Sigmoid colon (tissue), 7 donors: ENCODE results near the gene RASSF4. TPM values are rescaled to one million over a fixed set of nuclear protein-coding genes. Genes with fewer than 3 reads are reported as not detected.
A peak's percentile ranks its signal among the peaks of the same experiment; 100 is the strongest.

Experiments
- DNase-seq: peaks from one replicate; pipeline ENCODE4 v3.0.0-alpha.2; 2019
- H3K27ac ChIP-seq, 4 donors: fragments of 200-600 bp; sonication (generic); one replicate each; pipeline ENCODE4 v1.5.1; 2016 to 2019; ENCODE audit warnings: mild to moderate bottlenecking in 1 of 4
- H3K27me3 ChIP-seq, 3 donors: fragments of 200-600 bp; sonication (generic); one replicate each; pipeline ENCODE4 v1.5.1; 2019; ENCODE audit warnings: mild to moderate bottlenecking in 1 of 3
- H3K36me3 ChIP-seq, 4 donors: fragments of 200-600 bp; sonication (generic); one replicate each; pipeline ENCODE4 v1.5.1; 2016 to 2019
- H3K4me1 ChIP-seq, 4 donors: fragments of 200-600 bp; sonication (generic); one replicate each; pipeline ENCODE4 v1.5.1; 2017 to 2019
- H3K4me3 ChIP-seq, 4 donors: fragments of 200-600 bp; sonication (generic); one replicate each; pipeline ENCODE4 v1.5.1; 2017 to 2019; ENCODE audit warnings: mild to moderate bottlenecking in 2 of 4, moderate library complexity in 1 of 4
- H3K9me3 ChIP-seq, 4 donors: fragments of 200-600 bp in 3 of 4; sonication (generic) in 3 of 4; one replicate each; pipeline versions ENCODE4 v1.5.1 to v1.6.1; 2013 to 2019
- EP300 ChIP-seq, 4 donors: sonication (generic); formaldehyde crosslinking; IDR thresholded peaks; one replicate each; pipeline ENCODE4 v1.6.1; 2017; ENCODE audit warnings: antibody characterized with exemption in 4 of 4
- POLR2A ChIP-seq, 2 donors: fragments of 450-650 bp; IDR thresholded peaks; one replicate each; pipeline ENCODE4 v1.6.1; 2016; ENCODE audit warnings: antibody characterized with exemption in 2 of 2, mild to moderate bottlenecking in 2 of 2, moderate library complexity in 2 of 2
- POLR2AphosphoS5 ChIP-seq, 4 donors: sonication (generic); formaldehyde crosslinking; IDR thresholded peaks; one replicate each; pipeline ENCODE4 v1.6.1; 2017; ENCODE audit warnings: antibody characterized with exemption in 4 of 4
- WGBS, 2 donors: extraction: QIAGEN DNeasy Blood & Tissue Kit; methylation state at CpG; one replicate each; pipeline ENCODE4 v1.1.7; 2013; 5-methylcytosine and 5-hydroxymethylcytosine counted together
- intact Hi-C: fragments of 100-400 bp; cut with DNase I; formaldehyde crosslinking; loops from one replicate; pipeline ENCODE4 v1.15.1; 2023
- polyA plus RNA-seq, 3 donors: library from polyadenylated mRNA; stranded (reverse); fragments of 200-250 nt; gene quantifications; one replicate each; pipeline ENCODE4 v1.2.3, GENCODE V29; 2013
- total RNA-seq, 4 donors: library from RNA; depleted of rRNA; stranded (reverse); fragments of >200 nt; gene quantifications; one replicate each; pipeline ENCODE4 v1.1.0, GENCODE V29; 2016
- TF ChIP-seq, protein P1 (sequence below), 4 experiments: fragments of 450-650 bp in 3 of 4; fragments of 200-600 bp in 1 of 4; IDR thresholded peaks; one replicate each; pipeline ENCODE4 v1.5.1; 2016 to 2019; ENCODE audit warnings: antibody characterized with exemption in 4 of 4, mild to moderate bottlenecking in 3 of 4, moderate library complexity in 2 of 4
- donor health status: healthy with polysubstance abuse.
- donor health status: Bipolar disorder and iron deficiency.
- donor health status: healthy.

Gene RASSF4
- total and polyA plus RNA-seq, 7 donors, result 7.8 to 61.7 (median 23.2) TPM

DNA sequence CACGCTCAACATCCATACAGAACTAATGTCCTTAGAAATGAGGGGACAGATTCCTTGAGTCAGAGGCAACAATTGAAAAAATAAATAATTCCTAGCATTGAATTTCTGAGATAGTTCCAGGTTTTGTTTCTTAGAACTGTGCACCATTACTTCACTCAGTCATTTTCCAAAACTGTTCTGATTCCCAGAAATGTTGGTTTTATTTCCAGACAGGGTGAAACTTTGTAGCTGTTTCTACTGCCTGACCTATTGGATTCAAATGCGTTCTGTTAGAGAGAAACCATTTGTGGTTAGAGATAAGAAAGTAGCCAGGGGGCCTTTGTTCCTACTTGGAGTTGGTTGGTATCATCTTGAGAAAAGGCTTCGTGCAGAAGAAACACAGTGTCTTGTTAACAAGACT is 27.1 kb downstream of the RASSF4 start:
- intact Hi-C loops, result no loop called here
- Histone ChIP-seq H3K4me1 (peaks cover 0 to 51% (median 14%) of the 10 kb centered on the region in 4 donors), H3K27ac (peak overlapping the region; percentile 33 to 91 (median 51)), H3K4me3 (no peak overlapping the region), H3K27me3 (no peaks in the 10 kb centered on the region), H3K9me3 (no peaks in the 10 kb centered on the region), H3K36me3 (peaks cover 0 to 58% (median 13%) of the 10 kb centered on the region in 4 donors)
- 58 to 87% methylated on average over 3 of the region's 3 CpGs for WGBS, 2 donors
- DNase-seq, result no peak
- TF ChIP-seq POLR2AphosphoS5 (IDR thresholded peaks at IDR 0.05), result peak in 1 of 4 donors; percentile 13
- TF ChIP-seq EP300 (IDR thresholded peaks at IDR 0.05), result no peak

- peak; percentile 46 for DNase-seq
- Histone ChIP-seq H3K36me3 (peaks cover 0 to 72% (median 20%) of the 10 kb centered on the region in 4 donors), H3K27ac (peak overlapping the region in 1 of 4 donors; percentile 5), H3K27me3 (no peaks in the 10 kb centered on the region), H3K4me1 (peaks cover 0 to 42% (median 2%) of the 10 kb centered on the region in 4 donors), H3K4me3 (no peak overlapping the region), H3K9me3 (no peaks in the 10 kb centered on the region)
- TF ChIP-seq POLR2AphosphoS5 (IDR thresholded peaks at IDR 0.05), result no peak
- no peak for TF ChIP-seq POLR2A (IDR thresholded peaks at IDR 0.05)
- TF ChIP-seq EP300 (IDR thresholded peaks at IDR 0.05), result no peak
- TF ChIP-seq, protein P1, sequence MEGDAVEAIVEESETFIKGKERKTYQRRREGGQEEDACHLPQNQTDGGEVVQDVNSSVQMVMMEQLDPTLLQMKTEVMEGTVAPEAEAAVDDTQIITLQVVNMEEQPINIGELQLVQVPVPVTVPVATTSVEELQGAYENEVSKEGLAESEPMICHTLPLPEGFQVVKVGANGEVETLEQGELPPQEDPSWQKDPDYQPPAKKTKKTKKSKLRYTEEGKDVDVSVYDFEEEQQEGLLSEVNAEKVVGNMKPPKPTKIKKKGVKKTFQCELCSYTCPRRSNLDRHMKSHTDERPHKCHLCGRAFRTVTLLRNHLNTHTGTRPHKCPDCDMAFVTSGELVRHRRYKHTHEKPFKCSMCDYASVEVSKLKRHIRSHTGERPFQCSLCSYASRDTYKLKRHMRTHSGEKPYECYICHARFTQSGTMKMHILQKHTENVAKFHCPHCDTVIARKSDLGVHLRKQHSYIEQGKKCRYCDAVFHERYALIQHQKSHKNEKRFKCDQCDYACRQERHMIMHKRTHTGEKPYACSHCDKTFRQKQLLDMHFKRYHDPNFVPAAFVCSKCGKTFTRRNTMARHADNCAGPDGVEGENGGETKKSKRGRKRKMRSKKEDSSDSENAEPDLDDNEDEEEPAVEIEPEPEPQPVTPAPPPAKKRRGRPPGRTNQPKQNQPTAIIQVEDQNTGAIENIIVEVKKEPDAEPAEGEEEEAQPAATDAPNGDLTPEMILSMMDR (IDR thresholded peaks at IDR 0.05), result no peak
- intact Hi-C loops, result no loop called here
- 91% methylated on average over 10 of the region's 10 CpGs for WGBS, 2 donors
These were observed 29.5 kb downstream of the RASSF4 start for GRCh38 chr10:44988957-44989585.

DNA sequence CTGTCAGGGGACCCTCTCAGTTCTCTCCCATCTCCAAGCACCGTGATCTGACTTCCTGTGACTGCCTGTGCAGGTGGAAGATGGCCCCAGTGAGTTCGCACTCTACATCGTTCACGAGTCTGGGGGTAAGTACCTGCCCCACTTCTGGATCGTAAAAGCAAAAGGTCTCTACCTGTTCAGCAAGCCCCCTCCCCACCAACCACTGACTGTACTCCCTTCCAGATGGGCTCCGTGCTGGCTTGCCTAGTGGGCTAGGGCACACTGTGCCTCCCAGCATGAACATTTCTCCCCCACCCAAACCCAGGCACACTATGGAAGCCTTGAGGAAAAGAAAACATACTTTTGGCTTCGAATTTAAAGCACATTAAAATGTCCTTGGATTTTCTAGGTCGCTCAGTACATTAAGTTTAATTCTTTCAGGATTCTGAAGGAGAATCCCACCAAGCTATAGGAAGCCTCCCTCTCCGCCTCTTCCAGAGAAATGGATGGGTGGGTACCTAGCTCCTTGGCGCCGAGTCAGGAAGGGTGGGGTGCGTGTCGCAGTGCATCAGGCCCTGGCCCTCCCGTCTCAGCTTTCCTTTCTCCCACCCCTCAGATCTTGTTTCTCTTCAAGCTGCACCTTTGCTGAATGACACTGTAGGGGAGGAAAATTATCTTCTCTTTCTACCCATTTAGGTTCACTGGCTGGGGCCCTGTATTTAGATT is 30.1 kb downstream of the RASSF4 start:
- Histone ChIP-seq H3K27ac (peak overlapping the region in 3 of 4 donors; percentile 5 to 54 (median 33)), H3K4me3 (no peak overlapping the region), H3K9me3 (no peaks in the 10 kb centered on the region), H3K4me1 (peaks cover 0 to 36% (median 3%) of the 10 kb centered on the region in 4 donors), H3K36me3 (peaks cover 0 to 65% (median 16%) of the 10 kb centered on the region in 4 donors), H3K27me3 (no peaks in the 10 kb centered on the region)
- intact Hi-C loops, result no loop called here
- 87 to 90% methylated on average over 14 of the region's 14 CpGs for WGBS, 2 donors
- DNase-seq, result peak; percentile 55
- TF ChIP-seq POLR2AphosphoS5 (IDR thresholded peaks at IDR 0.05) (no peak), POLR2A (IDR thresholded peaks at IDR 0.05) (no peak), EP300 (IDR thresholded peaks at IDR 0.05) (no peak)
- TF ChIP-seq, protein P1 (IDR thresholded peaks at IDR 0.05), result no peak

GRCh38 chr10:44990302-44990655 is 30.7 kb downstream of the RASSF4 start:
- intact Hi-C loops, result no loop called here
- 46 to 75% methylated on average over 8 of the region's 8 CpGs for WGBS, 2 donors
- TF ChIP-seq, protein P1 (IDR thresholded peaks at IDR 0.05), result no peak
- no peak for TF ChIP-seq POLR2A (IDR thresholded peaks at IDR 0.05)
- TF ChIP-seq EP300 (IDR thresholded peaks at IDR 0.05), result no peak
- TF ChIP-seq POLR2AphosphoS5 (IDR thresholded peaks at IDR 0.05), result no peak
- no peaks in the 10 kb centered on the region for H3K27me3 ChIP-seq
- peak; percentile 67 for DNase-seq
- peaks cover 0 to 36% (median 8%) of the 10 kb centered on the region in 4 donors for H3K4me1 ChIP-seq
- H3K9me3 ChIP-seq, result no peaks in the 10 kb centered on the region
- peak overlapping the region in 3 of 4 donors; percentile 3 to 54 (median 33) for H3K27ac ChIP-seq
- H3K4me3 ChIP-seq, result no peak overlapping the region
- H3K36me3 ChIP-seq, result peaks cover 0 to 60% (median 11%) of the 10 kb centered on the region in 4 donors

- peaks cover 0 to 53% (median 10%) of the 10 kb centered on the region in 4 donors for H3K36me3 ChIP-seq
- DNase-seq, result peak; percentile 65
- intact Hi-C loops, result no loop called here
- TF ChIP-seq, protein P1 (IDR thresholded peaks at IDR 0.05), result no peak
- no peak for TF ChIP-seq EP300 (IDR thresholded peaks at IDR 0.05)
- TF ChIP-seq POLR2A (IDR thresholded peaks at IDR 0.05), result no peak
- TF ChIP-seq POLR2AphosphoS5 (IDR thresholded peaks at IDR 0.05), result no peak
- no peaks in the 10 kb centered on the region for H3K9me3 ChIP-seq
- H3K27ac ChIP-seq, result peak overlapping the region in 2 of 4 donors; percentile 38 to 54
- H3K27me3 ChIP-seq, result no peaks in the 10 kb centered on the region
- H3K4me1 ChIP-seq, result peaks cover 0 to 36% (median 14%) of the 10 kb centered on the region in 4 donors
- H3K4me3 ChIP-seq, result no peak overlapping the region
- WGBS, 2 donors, result 95 to 97% methylated on average over 7 of the region's 7 CpGs
These were observed 31.4 kb downstream of the RASSF4 start for GRCh38 chr10:44990965-44991364.
